RWPE2 (cell line): ENCODE data around the gene RALGAPA2.

Experiments
- ATAC-seq: fragments of 200-7000 bp; cut with Tn5 transposase; 3 replicates; pipeline ENCODE4 v1.9.1; 2021; ENCODE audit warnings: low read depth
- DNase-seq: peaks from one replicate; pipeline ENCODE4 v3.0.0-alpha.2; 2020; ENCODE audit warnings: low spot score
- H3K27ac ChIP-seq: fragments of 450-650 bp; 2 replicates; pipeline ENCODE4 v1.5.1; 2017; ENCODE audit warnings: mild to moderate bottlenecking; ENCODE audit not compliant: poor library complexity, severe bottlenecking
- H3K27me3 ChIP-seq: fragments of 250-450 bp; sonication (Bioruptor Pico); 2 replicates; pipeline ENCODE4 v1.5.1; 2021; ENCODE audit warnings: mild to moderate bottlenecking, moderate library complexity; ENCODE audit not compliant: insufficient read depth, poor library complexity, severe bottlenecking
- H3K36me3 ChIP-seq: fragments of 250-450 bp; sonication (Bioruptor Pico); 2 replicates; pipeline ENCODE4 v1.5.1; 2020; ENCODE audit warnings: low read depth, mild to moderate bottlenecking, moderate library complexity
- H3K4me1 ChIP-seq: fragments of 250-450 bp; sonication (Bioruptor Pico); 2 replicates; pipeline ENCODE4 v1.5.1; 2021; ENCODE audit warnings: mild to moderate bottlenecking, moderate library complexity; ENCODE audit not compliant: insufficient read depth, poor library complexity, severe bottlenecking
- H3K4me3 ChIP-seq: fragments of 250-450 bp; sonication (Bioruptor Pico); 2 replicates; pipeline ENCODE4 v1.5.1; 2021; ENCODE audit warnings: mild to moderate bottlenecking, moderate library complexity; ENCODE audit not compliant: severe bottlenecking
- H3K9me3 ChIP-seq: fragments of 250-450 bp; sonication (Bioruptor Pico); 2 replicates; pipeline ENCODE4 v1.5.1; 2021; ENCODE audit warnings: mild to moderate bottlenecking, moderate library complexity; ENCODE audit not compliant: severe bottlenecking
- TF ChIP-seq, protein P1 (sequence below): fragments of 450-650 bp; IDR thresholded peaks from one replicate; pipeline ENCODE4 v1.5.1; 2017; ENCODE audit warnings: mild to moderate bottlenecking, moderate library complexity; ENCODE audit not compliant: poor library complexity, severe bottlenecking

RALGAPA2 gene

DNA sequence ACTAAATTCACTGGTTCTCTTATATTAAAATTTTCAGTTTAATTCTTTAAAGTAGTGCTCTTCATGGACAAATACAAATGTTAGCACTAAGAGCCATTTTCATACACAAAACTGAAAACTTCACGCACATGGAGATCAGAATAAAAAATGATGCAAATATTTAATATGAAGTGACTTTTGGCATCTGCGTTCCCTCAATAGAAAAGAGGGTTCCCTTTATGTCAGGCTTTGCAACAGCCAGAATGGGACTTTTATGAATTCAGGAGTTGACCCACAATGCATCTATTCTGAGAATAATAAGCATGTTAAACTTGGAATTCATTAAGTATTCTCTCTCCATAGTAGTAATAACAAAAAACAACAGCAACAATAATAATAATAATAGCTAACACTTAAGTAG, 218.7 kb downstream of the RALGAPA2 start:
- no peak for DNase-seq
- H3K4me3 ChIP-seq, result no peak overlapping the region
- no peak for ATAC-seq
- H3K4me1 ChIP-seq, result peaks cover 3% of the 10 kb centered on the region
- no peaks in the 10 kb centered on the region for H3K27me3 ChIP-seq
- H3K36me3 ChIP-seq, result no peaks in the 10 kb centered on the region
- TF ChIP-seq, protein P1, sequence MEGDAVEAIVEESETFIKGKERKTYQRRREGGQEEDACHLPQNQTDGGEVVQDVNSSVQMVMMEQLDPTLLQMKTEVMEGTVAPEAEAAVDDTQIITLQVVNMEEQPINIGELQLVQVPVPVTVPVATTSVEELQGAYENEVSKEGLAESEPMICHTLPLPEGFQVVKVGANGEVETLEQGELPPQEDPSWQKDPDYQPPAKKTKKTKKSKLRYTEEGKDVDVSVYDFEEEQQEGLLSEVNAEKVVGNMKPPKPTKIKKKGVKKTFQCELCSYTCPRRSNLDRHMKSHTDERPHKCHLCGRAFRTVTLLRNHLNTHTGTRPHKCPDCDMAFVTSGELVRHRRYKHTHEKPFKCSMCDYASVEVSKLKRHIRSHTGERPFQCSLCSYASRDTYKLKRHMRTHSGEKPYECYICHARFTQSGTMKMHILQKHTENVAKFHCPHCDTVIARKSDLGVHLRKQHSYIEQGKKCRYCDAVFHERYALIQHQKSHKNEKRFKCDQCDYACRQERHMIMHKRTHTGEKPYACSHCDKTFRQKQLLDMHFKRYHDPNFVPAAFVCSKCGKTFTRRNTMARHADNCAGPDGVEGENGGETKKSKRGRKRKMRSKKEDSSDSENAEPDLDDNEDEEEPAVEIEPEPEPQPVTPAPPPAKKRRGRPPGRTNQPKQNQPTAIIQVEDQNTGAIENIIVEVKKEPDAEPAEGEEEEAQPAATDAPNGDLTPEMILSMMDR, result no peak
- H3K27ac ChIP-seq, result no peak overlapping the region
- no peaks in the 10 kb centered on the region for H3K9me3 ChIP-seq

- Histone ChIP-seq H3K27ac (no peak overlapping the region), H3K4me3 (no peak overlapping the region), H3K27me3 (no peaks in the 10 kb centered on the region), H3K4me1 (peaks cover 3% of the 10 kb centered on the region), H3K9me3 (no peaks in the 10 kb centered on the region), H3K36me3 (no peaks in the 10 kb centered on the region)
- ATAC-seq (no peak), DNase-seq (no peak)
- TF ChIP-seq, protein P1, result no peak
Observed at GRCh38 chr20:20492521-20493332, 219.7 kb downstream of the RALGAPA2 start.

- Histone ChIP-seq H3K4me3 (no peak overlapping the region), H3K36me3 (no peaks in the 10 kb centered on the region), H3K27me3 (no peaks in the 10 kb centered on the region), H3K4me1 (peaks cover 3% of the 10 kb centered on the region), H3K27ac (no peak overlapping the region), H3K9me3 (no peaks in the 10 kb centered on the region)
- TF ChIP-seq, protein P1, result no peak
- no peak for ATAC-seq
- no peak for DNase-seq
Observed at GRCh38 chr20:20491784-20492264, 220.6 kb downstream of the RALGAPA2 start.

- Histone ChIP-seq H3K27me3 (no peaks in the 10 kb centered on the region), H3K9me3 (no peaks in the 10 kb centered on the region), H3K4me1 (peaks cover 3% of the 10 kb centered on the region), H3K4me3 (no peak overlapping the region), H3K36me3 (no peaks in the 10 kb centered on the region), H3K27ac (no peak overlapping the region)
- no peak for DNase-seq
- TF ChIP-seq, protein P1, result no peak
- peak; percentile 25; the same call in 1 of the 3 replicates for ATAC-seq
Observed at GRCh38 chr20:20491110-20491783, 221.2 kb downstream of the RALGAPA2 start.
